GM23338 (cell line): ENCODE data around the gene PIM2. TPM values are rescaled to one million over a fixed set of nuclear protein-coding genes. Genes with fewer than 3 reads are reported as not detected.
"Not testable (repeated sequence)": the region's sequence is repeated elsewhere in the genome, so short reads cannot be mapped to it uniquely, and the experiment has no call there.

ENCODE experiments used
- ATAC-seq: fragments of 200-7000 bp; cut with Tn5 transposase; 3 replicates; pipeline ENCODE4 v1.9.1; 2020
- DNase-seq: peaks from one replicate; pipeline ENCODE4 v3.0.0-alpha.2; 2015; ENCODE audit warnings: low spot score
- H2AFZ ChIP-seq: fragments of 200-600 bp; sonication (generic); 2 replicates; pipeline ENCODE4 v1.8.0; 2016; ENCODE audit warnings: antibody characterized with exemption, mild to moderate bottlenecking, moderate library complexity
- H3F3A ChIP-seq: fragments of 200-600 bp; sonication (generic); replicated peaks from 2 replicates; pipeline ENCODE4 v1.8.0; 2017; ENCODE audit warnings: antibody characterized with exemption, mixed run types, low read depth
- H3K27ac ChIP-seq: fragments of 200-600 bp; sonication (generic); 2 replicates; pipeline ENCODE4 v1.6.1; 2016; ENCODE audit warnings: low read depth
- H3K27me3 ChIP-seq: fragments of 200-600 bp; sonication (generic); 2 replicates; pipeline ENCODE4 v1.8.0; 2016; ENCODE audit warnings: mild to moderate bottlenecking, mixed run types, moderate library complexity; ENCODE audit not compliant: insufficient read depth
- H3K36me3 ChIP-seq: fragments of 200-600 bp; sonication (generic); 2 replicates; pipeline ENCODE4 v1.8.0; 2016; ENCODE audit warnings: mild to moderate bottlenecking; ENCODE audit not compliant: insufficient read depth
- H3K4me1 ChIP-seq: fragments of 200-600 bp; sonication (generic); 2 replicates; pipeline ENCODE4 v1.8.0; 2016; ENCODE audit warnings: mild to moderate bottlenecking, moderate library complexity; ENCODE audit not compliant: insufficient read depth
- H3K4me2 ChIP-seq: fragments of 200-600 bp; sonication (generic); 2 replicates; pipeline ENCODE4 v1.7.1; 2017; ENCODE audit warnings: mixed run types
- H3K4me3 ChIP-seq: fragments of 200-600 bp; sonication (generic); 2 replicates; pipeline ENCODE4 v1.6.1; 2016; ENCODE audit warnings: mixed run types
- H3K79me2 ChIP-seq: fragments of 200-600 bp; sonication (generic); replicated peaks from 2 replicates; pipeline ENCODE4 v1.8.0; 2017; ENCODE audit warnings: mild to moderate bottlenecking; ENCODE audit not compliant: insufficient read depth
- H3K9me2 ChIP-seq: fragments of 200-600 bp; sonication (generic); 2 replicates; pipeline ENCODE4 v1.8.0; 2017; ENCODE audit not compliant: insufficient read depth
- H4K20me1 ChIP-seq: fragments of 200-600 bp; sonication (generic); replicated peaks from 2 replicates; pipeline ENCODE4 v1.8.0; 2017; ENCODE audit warnings: mild to moderate bottlenecking; ENCODE audit not compliant: insufficient read depth
- H3K27ac Mint-ChIP-seq: 2 replicates; pipeline ENCODE4 v1.8.0; 2020; ENCODE audit warnings: inconsistent platforms, mild to moderate bottlenecking, moderate library complexity, mixed read lengths
- H3K27me3 Mint-ChIP-seq: 3 replicates; pipeline ENCODE4 v1.8.0; 2022; ENCODE audit warnings: low read depth, mild to moderate bottlenecking, moderate library complexity, mixed read lengths, inconsistent platforms; ENCODE audit not compliant: insufficient read depth, poor library complexity
- H3K36me3 Mint-ChIP-seq: 3 replicates; pipeline ENCODE4 v1.8.0; 2021; ENCODE audit warnings: low read depth, mild to moderate bottlenecking, inconsistent platforms, moderate library complexity, mixed read lengths
- H3K4me1 Mint-ChIP-seq: 3 replicates; pipeline ENCODE4 v1.8.0; 2020; ENCODE audit warnings: mild to moderate bottlenecking, inconsistent platforms, mixed read lengths
- H3K4me3 Mint-ChIP-seq: 3 replicates; pipeline ENCODE4 v1.8.0; 2021; ENCODE audit warnings: moderate library complexity, mild to moderate bottlenecking, inconsistent platforms, mixed read lengths
- H3K9me3 Mint-ChIP-seq: 3 replicates; pipeline ENCODE4 v1.8.0; 2020; ENCODE audit warnings: moderate library complexity, mild to moderate bottlenecking, inconsistent platforms, mixed read lengths
- CREB1 ChIP-seq: fragments of 250-450 bp; sonication (Bioruptor Pico); IDR thresholded peaks from 2 replicates; pipeline ENCODE4 v1.5.0; 2020; ENCODE audit warnings: low read depth, mild to moderate bottlenecking, moderate library complexity
- EZH2 ChIP-seq: fragments of 200-600 bp; sonication (generic); IDR thresholded peaks from one replicate; pipeline ENCODE4 v1.8.0; 2017; ENCODE audit warnings: antibody characterized with exemption, mild to moderate bottlenecking, low read depth; ENCODE audit not compliant: unreplicated experiment
- EZH2phosphoT487 ChIP-seq: fragments of 200-600 bp; sonication (generic); IDR thresholded peaks from one replicate; pipeline ENCODE4 v1.8.1; 2018; ENCODE audit warnings: antibody characterized with exemption; ENCODE audit not compliant: unreplicated experiment
- JUNB ChIP-seq: IDR thresholded peaks from one replicate; pipeline ENCODE4 v1.6.1; 2016; ENCODE audit warnings: antibody characterized with exemption; ENCODE audit not compliant: unreplicated experiment
- NANOG ChIP-seq: IDR thresholded peaks from 2 replicates; pipeline ENCODE4 v1.6.1; 2016; ENCODE audit warnings: antibody characterized with exemption, borderline replicate concordance
- POLR2AphosphoS5 ChIP-seq: IDR thresholded peaks from 2 replicates; pipeline ENCODE4 v1.6.1; 2016; ENCODE audit warnings: antibody characterized with exemption, low read depth
- STAT1 ChIP-seq: IDR thresholded peaks from one replicate; pipeline ENCODE4 v1.6.1; 2016; ENCODE audit warnings: antibody characterized with exemption; ENCODE audit not compliant: unreplicated experiment
- polyA plus RNA-seq: library from polyadenylated mRNA; unstranded; fragments of >200 nt; fragmentation: Nextera tagmentation; extraction: Ambion mirVana; gene quantifications from 2 replicates; pipeline ENCODE4 v1.2.1, GENCODE V29; 2016
- total RNA-seq: library from RNA; depleted of rRNA; stranded (reverse); fragments of >200 nt; shearing (Covaris generic); gene quantifications from 2 replicates; pipeline ENCODE4 v1.2.3, GENCODE V29; 2014
- TF ChIP-seq, protein P1 (sequence below): IDR thresholded peaks from 2 replicates; pipeline ENCODE4 v1.6.1; 2016; ENCODE audit warnings: antibody characterized with exemption
- TF ChIP-seq, protein P2 (sequence below), 2 experiments: fragments of 200-600 bp in 1 of 2; sonication (generic) in 1 of 2; conservative IDR thresholded peaks; 2 replicates each; pipeline versions ENCODE4 v1.5.1 to v1.6.1; 2016 to 2017; ENCODE audit warnings: antibody characterized with exemption in 2 of 2, low read depth in 2 of 2, mild to moderate bottlenecking in 2 of 2, moderate library complexity in 1 of 2
- TF ChIP-seq, protein P3 (sequence below): fragments of 250-450 bp; sonication (Bioruptor Pico); IDR thresholded peaks from 2 replicates; pipeline ENCODE4 v1.5.0; 2020; ENCODE audit warnings: mild to moderate bottlenecking, moderate library complexity

PIM2 gene
- total and polyA plus RNA-seq, 2 experiments from 2014 or later: 237 to 359 TPM

DNA sequence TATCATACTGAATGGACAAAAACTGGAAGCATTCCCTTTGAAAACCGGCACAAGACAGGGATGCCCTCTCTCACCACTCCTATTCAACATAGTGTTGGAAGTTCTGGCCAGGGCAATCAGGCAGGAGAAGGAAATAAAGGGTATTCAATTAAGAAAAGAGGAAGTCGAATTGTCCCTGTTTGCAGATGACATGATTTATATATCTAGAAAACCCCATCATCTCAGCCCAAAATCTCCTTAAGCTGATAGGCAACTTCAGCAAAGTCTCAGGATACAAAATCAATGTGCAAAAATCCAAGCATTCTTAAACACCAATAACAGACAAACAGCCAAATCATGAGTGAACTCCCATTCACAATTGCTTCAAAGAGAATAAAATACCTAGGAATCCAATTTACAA, 46.8 kb downstream of the PIM2 start:
- H3K27ac Mint-ChIP-seq, H3K27ac ChIP-seq, H3K27me3 Mint-ChIP-seq, H3K36me3 Mint-ChIP-seq, H3K36me3 ChIP-seq, H4K20me1 ChIP-seq, H3K27me3 ChIP-seq, H3K4me1 Mint-ChIP-seq, DNase-seq, H2AFZ ChIP-seq, H3K4me3 ChIP-seq, H3K4me2 ChIP-seq, H3K79me2 ChIP-seq, H3K9me2 ChIP-seq, H3F3A ChIP-seq, ATAC-seq, H3K9me3 Mint-ChIP-seq, H3K4me1 ChIP-seq, H3K4me3 Mint-ChIP-seq: not testable (repeated sequence)

GRCh38 chrX:48864210-48864609, 54.6 kb downstream of the PIM2 start:
- Histone ChIP-seq H3K36me3 (no peaks in the 10 kb centered on the region), H3K27ac (no peak overlapping the region), H3K4me1 (no peaks in the 10 kb centered on the region), H3K27me3 (no peaks in the 10 kb centered on the region), H2AFZ (no peak overlapping the region), H3F3A (no peaks in the 10 kb centered on the region), H3K79me2 (no peaks in the 10 kb centered on the region), H3K4me2 (no peak overlapping the region), H3K4me3 (no peak overlapping the region), H3K9me2 (no peaks in the 10 kb centered on the region), H4K20me1 (no peaks in the 10 kb centered on the region)
- ATAC-seq (no peak), DNase-seq (no peak)
- Mint-ChIP-seq H3K27me3 (peaks cover 1% of the 10 kb centered on the region), H3K27ac (no peak overlapping the region), H3K36me3 (no peaks in the 10 kb centered on the region), H3K4me1 (peaks cover 5% of the 10 kb centered on the region; the same call in 1 of the 3 replicates), H3K4me3 (no peak overlapping the region), H3K9me3 (no peaks in the 10 kb centered on the region)
- no peak for TF ChIP-seq POLR2AphosphoS5
- TF ChIP-seq EZH2phosphoT487: no peak
- TF ChIP-seq, protein P1, sequence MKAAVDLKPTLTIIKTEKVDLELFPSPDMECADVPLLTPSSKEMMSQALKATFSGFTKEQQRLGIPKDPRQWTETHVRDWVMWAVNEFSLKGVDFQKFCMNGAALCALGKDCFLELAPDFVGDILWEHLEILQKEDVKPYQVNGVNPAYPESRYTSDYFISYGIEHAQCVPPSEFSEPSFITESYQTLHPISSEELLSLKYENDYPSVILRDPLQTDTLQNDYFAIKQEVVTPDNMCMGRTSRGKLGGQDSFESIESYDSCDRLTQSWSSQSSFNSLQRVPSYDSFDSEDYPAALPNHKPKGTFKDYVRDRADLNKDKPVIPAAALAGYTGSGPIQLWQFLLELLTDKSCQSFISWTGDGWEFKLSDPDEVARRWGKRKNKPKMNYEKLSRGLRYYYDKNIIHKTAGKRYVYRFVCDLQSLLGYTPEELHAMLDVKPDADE: no peak
- TF ChIP-seq JUNB: no peak
- no peak for TF ChIP-seq NANOG
- TF ChIP-seq CREB1 (CRISPR knock-in tag): no peak
- TF ChIP-seq STAT1: no peak
- TF ChIP-seq, protein P2, sequence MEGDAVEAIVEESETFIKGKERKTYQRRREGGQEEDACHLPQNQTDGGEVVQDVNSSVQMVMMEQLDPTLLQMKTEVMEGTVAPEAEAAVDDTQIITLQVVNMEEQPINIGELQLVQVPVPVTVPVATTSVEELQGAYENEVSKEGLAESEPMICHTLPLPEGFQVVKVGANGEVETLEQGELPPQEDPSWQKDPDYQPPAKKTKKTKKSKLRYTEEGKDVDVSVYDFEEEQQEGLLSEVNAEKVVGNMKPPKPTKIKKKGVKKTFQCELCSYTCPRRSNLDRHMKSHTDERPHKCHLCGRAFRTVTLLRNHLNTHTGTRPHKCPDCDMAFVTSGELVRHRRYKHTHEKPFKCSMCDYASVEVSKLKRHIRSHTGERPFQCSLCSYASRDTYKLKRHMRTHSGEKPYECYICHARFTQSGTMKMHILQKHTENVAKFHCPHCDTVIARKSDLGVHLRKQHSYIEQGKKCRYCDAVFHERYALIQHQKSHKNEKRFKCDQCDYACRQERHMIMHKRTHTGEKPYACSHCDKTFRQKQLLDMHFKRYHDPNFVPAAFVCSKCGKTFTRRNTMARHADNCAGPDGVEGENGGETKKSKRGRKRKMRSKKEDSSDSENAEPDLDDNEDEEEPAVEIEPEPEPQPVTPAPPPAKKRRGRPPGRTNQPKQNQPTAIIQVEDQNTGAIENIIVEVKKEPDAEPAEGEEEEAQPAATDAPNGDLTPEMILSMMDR (conservative IDR thresholded peaks at IDR 0.05; ENCODE audit: low read depth in 2 of 2): no peak
- TF ChIP-seq EZH2: no peak
- TF ChIP-seq, protein P3, sequence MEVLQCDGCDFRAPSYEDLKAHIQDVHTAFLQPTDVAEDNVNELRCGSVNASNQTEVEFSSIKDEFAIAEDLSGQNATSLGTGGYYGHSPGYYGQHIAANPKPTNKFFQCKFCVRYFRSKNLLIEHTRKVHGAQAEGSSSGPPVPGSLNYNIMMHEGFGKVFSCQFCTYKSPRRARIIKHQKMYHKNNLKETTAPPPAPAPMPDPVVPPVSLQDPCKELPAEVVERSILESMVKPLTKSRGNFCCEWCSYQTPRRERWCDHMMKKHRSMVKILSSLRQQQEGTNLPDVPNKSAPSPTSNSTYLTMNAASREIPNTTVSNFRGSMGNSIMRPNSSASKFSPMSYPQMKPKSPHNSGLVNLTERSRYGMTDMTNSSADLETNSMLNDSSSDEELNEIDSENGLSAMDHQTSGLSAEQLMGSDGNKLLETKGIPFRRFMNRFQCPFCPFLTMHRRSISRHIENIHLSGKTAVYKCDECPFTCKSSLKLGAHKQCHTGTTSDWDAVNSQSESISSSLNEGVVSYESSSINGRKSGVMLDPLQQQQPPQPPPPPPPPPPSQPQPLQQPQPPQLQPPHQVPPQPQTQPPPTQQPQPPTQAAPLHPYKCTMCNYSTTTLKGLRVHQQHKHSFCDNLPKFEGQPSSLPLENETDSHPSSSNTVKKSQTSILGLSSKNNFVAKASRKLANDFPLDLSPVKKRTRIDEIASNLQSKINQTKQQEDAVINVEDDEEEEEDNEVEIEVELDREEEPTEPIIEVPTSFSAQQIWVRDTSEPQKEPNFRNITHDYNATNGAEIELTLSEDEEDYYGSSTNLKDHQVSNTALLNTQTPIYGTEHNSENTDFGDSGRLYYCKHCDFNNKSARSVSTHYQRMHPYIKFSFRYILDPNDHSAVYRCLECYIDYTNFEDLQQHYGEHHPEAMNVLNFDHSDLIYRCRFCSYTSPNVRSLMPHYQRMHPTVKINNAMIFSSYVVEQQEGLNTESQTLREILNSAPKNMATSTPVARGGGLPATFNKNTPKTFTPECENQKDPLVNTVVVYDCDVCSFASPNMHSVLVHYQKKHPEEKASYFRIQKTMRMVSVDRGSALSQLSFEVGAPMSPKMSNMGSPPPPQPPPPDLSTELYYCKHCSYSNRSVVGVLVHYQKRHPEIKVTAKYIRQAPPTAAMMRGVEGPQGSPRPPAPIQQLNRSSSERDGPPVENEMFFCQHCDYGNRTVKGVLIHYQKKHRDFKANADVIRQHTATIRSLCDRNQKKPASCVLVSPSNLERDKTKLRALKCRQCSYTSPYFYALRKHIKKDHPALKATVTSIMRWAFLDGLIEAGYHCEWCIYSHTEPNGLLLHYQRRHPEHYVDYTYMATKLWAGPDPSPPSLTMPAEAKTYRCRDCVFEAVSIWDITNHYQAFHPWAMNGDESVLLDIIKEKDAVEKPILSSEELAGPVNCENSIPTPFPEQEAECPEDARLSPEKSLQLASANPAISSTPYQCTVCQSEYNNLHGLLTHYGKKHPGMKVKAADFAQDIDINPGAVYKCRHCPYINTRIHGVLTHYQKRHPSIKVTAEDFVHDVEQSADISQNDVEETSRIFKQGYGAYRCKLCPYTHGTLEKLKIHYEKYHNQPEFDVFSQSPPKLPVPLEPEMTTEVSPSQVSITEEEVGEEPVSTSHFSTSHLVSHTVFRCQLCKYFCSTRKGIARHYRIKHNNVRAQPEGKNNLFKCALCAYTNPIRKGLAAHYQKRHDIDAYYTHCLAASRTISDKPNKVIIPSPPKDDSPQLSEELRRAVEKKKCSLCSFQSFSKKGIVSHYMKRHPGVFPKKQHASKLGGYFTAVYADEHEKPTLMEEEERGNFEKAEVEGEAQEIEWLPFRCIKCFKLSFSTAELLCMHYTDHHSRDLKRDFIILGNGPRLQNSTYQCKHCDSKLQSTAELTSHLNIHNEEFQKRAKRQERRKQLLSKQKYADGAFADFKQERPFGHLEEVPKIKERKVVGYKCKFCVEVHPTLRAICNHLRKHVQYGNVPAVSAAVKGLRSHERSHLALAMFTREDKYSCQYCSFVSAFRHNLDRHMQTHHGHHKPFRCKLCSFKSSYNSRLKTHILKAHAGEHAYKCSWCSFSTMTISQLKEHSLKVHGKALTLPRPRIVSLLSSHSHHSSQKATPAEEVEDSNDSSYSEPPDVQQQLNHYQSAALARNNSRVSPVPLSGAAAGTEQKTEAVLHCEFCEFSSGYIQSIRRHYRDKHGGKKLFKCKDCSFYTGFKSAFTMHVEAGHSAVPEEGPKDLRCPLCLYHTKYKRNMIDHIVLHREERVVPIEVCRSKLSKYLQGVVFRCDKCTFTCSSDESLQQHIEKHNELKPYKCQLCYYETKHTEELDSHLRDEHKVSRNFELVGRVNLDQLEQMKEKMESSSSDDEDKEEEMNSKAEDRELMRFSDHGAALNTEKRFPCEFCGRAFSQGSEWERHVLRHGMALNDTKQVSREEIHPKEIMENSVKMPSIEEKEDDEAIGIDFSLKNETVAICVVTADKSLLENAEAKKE (CRISPR knock-in tag): no peak
